Measurements from ENCODE around the gene ASL. TPM values are rescaled to one million over a fixed set of nuclear protein-coding genes. Genes with fewer than 3 reads are reported as not detected.
"Not testable (repeated sequence)": the region's sequence is repeated elsewhere in the genome, so short reads cannot be mapped to it uniquely, and the experiment has no call there.

The ASL gene
- total RNA-seq, 2 experiments from 2014 or later: 15.5 to 19.4 TPM

DNA sequence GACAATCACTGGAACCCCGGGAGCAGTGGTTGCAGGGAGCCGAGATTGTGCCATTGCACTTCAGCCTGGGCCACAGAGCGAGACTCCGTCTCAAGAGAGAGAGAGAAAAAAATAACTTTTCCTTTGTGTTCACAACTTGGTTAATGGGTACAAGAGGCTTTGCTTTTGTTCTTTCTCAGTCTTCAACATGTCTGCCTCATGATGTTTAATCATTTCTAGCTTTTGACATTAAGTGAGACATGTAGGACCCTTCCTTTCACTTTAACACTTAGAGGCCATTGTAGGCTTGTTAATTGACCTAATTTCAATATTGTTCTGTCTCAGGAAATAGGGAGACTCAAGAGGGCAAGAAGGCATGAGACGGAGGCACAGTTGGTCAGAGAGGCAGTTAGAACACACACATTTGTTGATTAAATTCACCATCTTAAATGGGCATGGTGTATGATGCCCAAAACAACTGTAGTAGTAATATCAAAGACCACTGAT, 29.7 kb downstream of the ASL start:
- TF ChIP-seq, protein P1, sequence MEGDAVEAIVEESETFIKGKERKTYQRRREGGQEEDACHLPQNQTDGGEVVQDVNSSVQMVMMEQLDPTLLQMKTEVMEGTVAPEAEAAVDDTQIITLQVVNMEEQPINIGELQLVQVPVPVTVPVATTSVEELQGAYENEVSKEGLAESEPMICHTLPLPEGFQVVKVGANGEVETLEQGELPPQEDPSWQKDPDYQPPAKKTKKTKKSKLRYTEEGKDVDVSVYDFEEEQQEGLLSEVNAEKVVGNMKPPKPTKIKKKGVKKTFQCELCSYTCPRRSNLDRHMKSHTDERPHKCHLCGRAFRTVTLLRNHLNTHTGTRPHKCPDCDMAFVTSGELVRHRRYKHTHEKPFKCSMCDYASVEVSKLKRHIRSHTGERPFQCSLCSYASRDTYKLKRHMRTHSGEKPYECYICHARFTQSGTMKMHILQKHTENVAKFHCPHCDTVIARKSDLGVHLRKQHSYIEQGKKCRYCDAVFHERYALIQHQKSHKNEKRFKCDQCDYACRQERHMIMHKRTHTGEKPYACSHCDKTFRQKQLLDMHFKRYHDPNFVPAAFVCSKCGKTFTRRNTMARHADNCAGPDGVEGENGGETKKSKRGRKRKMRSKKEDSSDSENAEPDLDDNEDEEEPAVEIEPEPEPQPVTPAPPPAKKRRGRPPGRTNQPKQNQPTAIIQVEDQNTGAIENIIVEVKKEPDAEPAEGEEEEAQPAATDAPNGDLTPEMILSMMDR (IDR thresholded peaks at IDR 0.05): no peak

DNA sequence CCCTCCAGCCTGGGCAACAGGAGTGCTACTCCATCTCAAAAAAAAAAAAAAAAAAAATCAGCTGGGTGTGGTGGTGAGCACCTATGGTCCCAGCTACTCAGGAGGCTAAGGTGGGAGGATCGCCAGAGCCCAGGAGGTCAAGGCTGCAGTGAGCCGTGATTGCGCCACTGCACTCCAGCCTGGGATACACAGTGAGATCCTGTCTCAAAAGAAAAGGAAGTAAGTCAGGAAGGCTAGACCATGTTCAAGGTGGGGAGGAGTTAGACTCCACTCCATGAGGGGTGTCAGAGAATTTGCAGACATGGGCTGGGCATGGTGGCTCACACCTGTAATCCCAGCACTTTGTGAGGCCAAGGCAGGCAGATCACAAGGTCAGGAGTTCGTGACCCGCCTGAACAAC, 32.8 kb downstream of the ASL start:
- not testable (repeated sequence) for H3K27me3 Mint-ChIP-seq

More for the DNA sequence above, 29.7 kb downstream of the ASL start:
- Mint-ChIP-seq H3K27ac (no peak overlapping the region), H3K36me3 (ENCODE audit: low read depth) (no peaks in the 10 kb centered on the region), H3K27me3 (no peaks in the 10 kb centered on the region), H3K9me3 (no peaks in the 10 kb centered on the region), H3K4me1 (ENCODE audit: low read depth) (peaks cover under 1% of the 10 kb centered on the region), H3K4me3 (no peak overlapping the region)
- ChIA-PET CTCF (no interaction called here), POLR2A (no interaction called here)
- no peak for ATAC-seq
- intact Hi-C loops (cut with micrococcal nuclease): no loop called here
- no peak for DNase-seq

DNA sequence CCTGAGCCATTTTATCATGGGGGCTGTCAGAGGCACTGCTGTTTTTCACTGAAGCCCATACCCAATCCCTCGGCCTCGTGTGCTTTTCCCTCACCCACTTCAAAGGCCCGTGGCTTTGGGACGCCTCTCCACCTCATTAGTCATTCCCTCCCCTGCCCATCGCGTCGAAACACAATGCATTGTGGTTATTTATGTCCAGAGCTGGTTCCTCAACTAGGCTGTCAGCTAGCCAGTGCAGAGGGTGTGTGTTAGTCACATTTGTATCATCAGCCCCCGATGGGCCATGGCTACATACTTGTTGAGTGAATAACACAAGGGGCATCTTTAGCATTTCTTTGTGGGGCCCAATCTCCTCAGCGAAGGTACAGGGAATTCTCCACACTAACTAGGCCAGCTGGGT, 35.2 kb downstream of the ASL start:
- CTCF ChIA-PET: no interaction called here
- H3K4me3 Mint-ChIP-seq: no peak overlapping the region
- intact Hi-C loops (cut with micrococcal nuclease): no loop called here
- peak; percentile 17 for DNase-seq
- no peaks in the 10 kb centered on the region for H3K27me3 Mint-ChIP-seq
- peaks cover 9% of the 10 kb centered on the region for H3K4me1 Mint-ChIP-seq (ENCODE audit: low read depth)
- POLR2A ChIA-PET: interaction anchor here (1.0 kb wide), 1 partner anchor 10 kb away, joined by 4 read pairs; no protein-coding TSS in a partner anchor
- H3K9me3 Mint-ChIP-seq: no peaks in the 10 kb centered on the region
- no peak for ATAC-seq
- no peak overlapping the region for H3K27ac Mint-ChIP-seq
- TF ChIP-seq, protein P1 (IDR thresholded peaks at IDR 0.05): no peak
- H3K36me3 Mint-ChIP-seq (ENCODE audit: low read depth): peaks cover 9% of the 10 kb centered on the region

More for the DNA sequence above, 32.8 kb downstream of the ASL start:
- DNase-seq; H3K9me3 Mint-ChIP-seq; H3K4me1 Mint-ChIP-seq (ENCODE audit: low read depth); H3K27ac Mint-ChIP-seq; intact Hi-C loops (cut with micrococcal nuclease); H3K4me3 Mint-ChIP-seq; H3K36me3 Mint-ChIP-seq (ENCODE audit: low read depth); POLR2A ChIA-PET; CTCF ChIA-PET; ATAC-seq: not testable (repeated sequence)

DNA sequence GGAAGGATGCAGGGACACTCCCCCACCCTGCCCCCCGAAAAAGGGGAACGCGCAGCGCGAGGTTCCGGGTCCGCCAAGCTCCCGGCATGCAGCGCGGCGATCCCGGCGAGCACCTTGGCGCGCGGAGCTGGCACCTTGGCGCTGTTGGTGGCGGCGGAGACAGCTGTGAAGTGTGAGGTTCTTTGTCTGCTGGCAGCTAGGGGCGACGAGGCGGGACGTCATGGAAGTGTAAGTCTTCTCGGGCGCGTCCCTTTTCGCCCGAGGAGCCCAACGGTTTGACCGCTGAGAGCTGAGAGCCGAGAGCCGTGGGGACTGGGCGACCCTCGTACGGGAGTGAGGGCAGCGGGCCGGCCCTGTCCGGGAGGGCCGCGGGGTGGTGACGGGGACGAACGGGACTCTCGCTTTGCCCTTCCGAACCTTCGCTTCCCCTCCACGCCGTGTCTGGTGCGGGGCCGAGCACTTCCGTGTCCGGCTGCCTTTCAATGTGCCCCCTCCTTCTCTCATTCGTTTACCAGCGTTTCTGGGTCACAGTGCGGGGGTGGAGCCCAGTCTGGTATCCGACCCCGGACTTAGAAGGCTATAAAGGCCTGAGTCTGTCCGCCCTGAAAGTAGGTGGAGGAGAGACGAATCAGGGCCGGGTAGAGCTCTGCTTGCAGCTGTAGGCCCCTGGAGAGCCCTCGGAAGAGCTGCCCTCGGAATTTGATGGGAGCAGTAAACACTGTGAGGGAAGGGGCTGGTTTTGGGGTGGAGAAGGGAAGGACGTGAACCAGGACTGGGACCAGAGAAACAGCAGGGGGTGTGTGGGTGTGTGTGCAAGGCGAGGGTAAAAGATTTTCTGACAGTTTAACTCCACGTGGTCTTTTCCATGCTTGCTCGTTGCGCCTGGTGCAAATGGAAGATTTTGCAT, 39.4 kb downstream of the ASL start, which contains the start of gene CRCP:
Gene CRCP, plus strand, starts transcription at position 105 of the 907 bp plus-strand sequence. Its CDS starts 116 bp downstream, at position 221.
- Mint-ChIP-seq H3K36me3 (ENCODE audit: low read depth) (peaks cover 30% of the 10 kb centered on the region), H3K9me3 (no peaks in the 10 kb centered on the region), H3K27ac (peak within 1 kb of the TSS; percentile 97), H3K27me3 (no peaks in the 10 kb centered on the region), H3K4me3 (peak within 1 kb of the TSS; percentile 99), H3K4me1 (ENCODE audit: low read depth) (peaks cover 44% of the 10 kb centered on the region)
- intact Hi-C loops (cut with micrococcal nuclease): no loop called here
- ATAC-seq (peak; percentile 93), DNase-seq (peak; percentile 87)
- ChIA-PET POLR2A (interaction anchor here (0.6 to 1.5 kb wide), 5 partner anchors 10 to 378 kb away, joined by 3 to 7 read pairs (median 5); no protein-coding TSS in a partner anchor), CTCF (interaction anchor here (1.2 to 1.5 kb wide), 2 partner anchors 40 to 299 kb away, joined by 3 to 5 read pairs; partner anchors contain the start of gene ASL)
- TF ChIP-seq, protein P1 (IDR thresholded peaks at IDR 0.05): no peak

DNA sequence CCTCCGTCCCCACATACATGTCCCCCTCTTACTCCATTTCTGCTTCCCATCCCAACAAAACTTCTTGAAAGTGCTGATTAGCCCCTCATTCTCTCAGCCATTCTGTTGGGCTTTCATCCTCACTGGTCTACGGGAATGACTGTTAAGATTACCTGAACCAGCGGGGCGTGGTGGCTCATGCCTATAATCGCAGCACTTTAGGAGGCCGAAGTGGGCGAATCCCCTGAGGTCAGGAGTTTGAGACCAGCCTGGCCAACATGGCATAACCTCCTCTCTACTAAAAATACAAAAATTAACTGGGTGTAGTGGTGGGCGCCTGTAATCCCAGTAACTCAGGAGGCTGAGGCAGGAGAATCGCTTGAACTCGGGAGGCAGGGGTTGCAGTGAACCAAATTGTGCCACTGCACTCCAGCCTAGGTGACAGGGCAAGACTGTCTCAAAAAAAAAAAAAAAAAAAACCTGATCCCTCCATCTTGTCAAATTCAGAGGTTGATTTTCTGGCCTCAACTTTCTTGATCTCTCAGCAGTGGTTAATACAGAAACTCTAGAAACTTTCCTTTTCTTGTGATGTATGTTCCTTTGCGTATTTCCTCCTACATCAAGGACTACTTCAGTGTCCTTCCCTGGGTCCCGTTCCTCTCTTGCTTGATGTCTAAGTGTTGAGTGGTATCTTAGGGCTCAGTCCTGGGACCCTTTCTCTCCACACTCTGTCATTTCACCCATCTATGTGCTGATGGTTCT, 41.2 kb downstream of the ASL start:
- ATAC-seq; H3K9me3 Mint-ChIP-seq; H3K27me3 Mint-ChIP-seq; intact Hi-C loops (cut with micrococcal nuclease); DNase-seq; POLR2A ChIA-PET: not testable (repeated sequence)
- Mint-ChIP-seq H3K27ac (peak overlapping the region; percentile 60), H3K4me3 (peak overlapping the region; percentile 99), H3K4me1 (ENCODE audit: low read depth) (peaks cover 46% of the 10 kb centered on the region), H3K36me3 (ENCODE audit: low read depth) (peaks cover 30% of the 10 kb centered on the region)
- CTCF ChIA-PET: interaction anchor here (1.2 kb wide), 1 partner anchor 42 kb away, joined by 3 read pairs; the partner anchor contains the start of gene ASL
